Umbilical cord (tissue), 2 donors: ENCODE data around the gene USP14. TPM values are rescaled to one million over a fixed set of nuclear protein-coding genes. Genes with fewer than 3 reads are reported as not detected.

Experiments used
- DNase-seq: peaks from one replicate; pipeline ENCODE4 v3.0.0-alpha.2; 2015; ENCODE audit warnings: low spot score
- total RNA-seq: library from RNA; depleted of rRNA; stranded (reverse); fragments of >200 nt; gene quantifications from one replicate; pipeline ENCODE4 v1.2.3, GENCODE V29; 2014; ENCODE audit warnings: low replicate concordance; ENCODE audit not compliant: insufficient read depth

The USP14 gene
- total RNA-seq, 1 donor from 2014 or later: 22.6 TPM

GRCh38 chr18:227902-228301 is 69.5 kb downstream of the USP14 start:
- no peak for DNase-seq

DNA sequence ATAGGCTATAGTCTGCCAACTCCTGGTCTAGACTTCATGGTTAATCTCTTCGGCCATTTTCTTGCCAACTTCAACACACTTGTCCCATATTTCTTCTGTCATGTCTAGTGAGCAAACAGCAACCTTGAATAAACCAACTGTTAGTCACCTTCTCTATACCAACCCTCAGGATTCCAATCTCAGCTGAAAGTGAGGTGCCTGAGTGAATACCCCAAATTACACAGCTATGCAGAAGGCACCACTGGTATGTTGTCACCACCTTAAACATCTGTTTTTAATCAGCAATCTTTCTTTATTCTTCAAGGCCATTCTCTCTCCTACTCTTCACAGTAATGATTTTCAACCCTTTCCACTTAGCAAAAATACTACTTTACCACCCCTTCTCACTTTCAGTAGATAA is 70.2 kb downstream of the USP14 start:
- DNase-seq: no peak

DNA sequence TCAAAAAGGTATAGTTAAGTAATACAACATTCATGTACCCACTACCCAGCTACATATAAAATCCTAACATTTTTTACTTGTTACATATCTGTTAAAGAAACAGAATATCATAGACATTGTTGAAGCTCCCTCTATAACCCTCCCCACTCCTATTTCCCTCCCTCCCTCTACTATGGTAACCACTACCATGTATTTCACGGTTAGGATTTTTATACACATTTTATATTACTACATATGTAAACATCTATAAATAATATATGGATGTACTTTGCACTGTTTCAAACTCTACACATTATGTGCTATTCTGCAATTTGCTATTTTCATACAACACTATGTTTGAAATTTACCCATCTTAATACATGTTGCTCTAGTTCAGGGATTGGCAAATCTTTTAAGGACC is 73.2 kb downstream of the USP14 start:
- no peak for DNase-seq

GRCh38 chr18:240175-240574 is 81.8 kb downstream of the USP14 start:
- DNase-seq: no peak

DNA sequence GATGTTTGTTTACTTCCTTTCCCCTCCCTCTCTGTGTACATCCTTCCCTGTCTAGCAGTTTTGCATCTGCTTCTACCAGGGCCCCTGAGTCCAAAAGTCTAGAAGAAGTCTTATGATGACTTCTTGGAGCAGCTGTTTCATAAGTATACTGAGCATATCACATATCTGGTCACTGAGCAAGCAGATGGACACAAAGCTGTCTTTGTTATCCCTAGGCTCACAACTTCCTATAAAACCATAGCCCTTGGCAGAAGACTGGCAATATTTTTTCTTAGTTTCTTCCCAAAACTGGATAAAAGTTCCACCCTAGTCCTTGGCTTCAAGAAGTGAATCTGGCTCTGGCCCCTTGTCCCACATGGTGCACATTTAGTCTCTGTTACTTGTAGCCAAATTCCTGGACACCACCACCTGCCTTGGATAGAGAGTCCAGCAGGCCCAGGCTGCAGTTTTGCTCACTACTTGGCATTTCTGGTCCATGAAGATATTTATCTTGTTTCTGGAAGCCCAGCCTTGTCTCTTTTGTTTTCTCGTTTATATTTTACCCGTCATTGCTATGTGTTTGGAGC is 87.0 kb downstream of the USP14 start:
- DNase-seq: no peak

DNA sequence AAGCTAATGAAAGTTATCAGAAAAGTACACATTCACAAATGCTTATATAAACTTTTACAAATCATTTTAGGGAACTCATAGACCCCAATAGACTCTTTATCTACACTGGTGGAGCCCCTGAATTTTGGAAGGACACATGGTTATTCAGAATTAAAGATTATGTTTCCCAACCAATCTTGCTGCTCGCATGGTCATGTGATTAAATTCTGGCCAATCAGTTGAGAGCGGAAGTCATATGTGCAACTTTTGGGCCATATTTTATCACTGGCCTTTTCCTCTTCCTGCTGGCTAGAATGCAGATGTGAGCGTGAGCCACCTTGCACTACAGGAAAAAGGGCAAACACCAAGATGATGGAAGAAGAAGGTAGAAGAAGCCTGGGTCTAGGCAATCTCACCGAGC is 89.7 kb downstream of the USP14 start:
- DNase-seq: no peak

DNA sequence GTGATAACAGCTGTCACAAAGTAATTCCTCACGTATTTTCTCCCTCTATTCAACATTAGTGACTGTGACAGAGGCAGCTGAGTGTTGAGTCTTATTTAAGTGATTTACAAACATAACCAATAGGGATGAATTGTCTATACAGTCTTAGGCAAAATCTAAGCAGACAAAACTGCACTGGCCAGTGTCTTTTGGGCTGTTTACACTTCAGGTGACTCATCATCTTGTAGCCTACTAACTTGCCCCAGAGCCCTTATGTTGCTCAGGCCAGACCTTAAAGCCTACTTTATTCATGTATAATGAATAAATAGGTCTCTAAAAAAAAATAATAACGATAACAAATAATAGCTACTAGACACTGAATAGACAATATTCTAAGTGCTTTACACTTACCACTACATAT is 92.3 kb downstream of the USP14 start:
- DNase-seq: no peak

- no peak for DNase-seq
Observed at GRCh38 chr18:251572-251971, 93.2 kb downstream of the USP14 start.

DNA sequence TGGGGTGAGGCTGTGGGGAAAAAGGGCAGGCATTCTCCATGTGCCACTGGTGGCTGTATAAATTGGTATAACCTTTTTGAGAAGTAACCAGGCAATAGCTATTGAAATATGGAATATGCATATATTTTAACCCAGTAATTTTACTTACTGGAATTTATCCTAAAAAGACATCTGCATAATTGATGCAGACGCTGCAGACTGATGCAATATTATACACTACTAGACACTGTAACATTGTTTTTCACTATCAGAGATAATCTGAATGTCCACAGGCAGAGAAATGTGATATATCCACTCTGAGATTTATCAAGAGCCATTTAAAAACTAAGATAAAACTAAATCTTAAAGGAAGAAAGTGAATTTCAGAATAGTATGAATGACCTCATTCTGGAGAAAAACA is 94.8 kb downstream of the USP14 start:
- no peak for DNase-seq

DNA sequence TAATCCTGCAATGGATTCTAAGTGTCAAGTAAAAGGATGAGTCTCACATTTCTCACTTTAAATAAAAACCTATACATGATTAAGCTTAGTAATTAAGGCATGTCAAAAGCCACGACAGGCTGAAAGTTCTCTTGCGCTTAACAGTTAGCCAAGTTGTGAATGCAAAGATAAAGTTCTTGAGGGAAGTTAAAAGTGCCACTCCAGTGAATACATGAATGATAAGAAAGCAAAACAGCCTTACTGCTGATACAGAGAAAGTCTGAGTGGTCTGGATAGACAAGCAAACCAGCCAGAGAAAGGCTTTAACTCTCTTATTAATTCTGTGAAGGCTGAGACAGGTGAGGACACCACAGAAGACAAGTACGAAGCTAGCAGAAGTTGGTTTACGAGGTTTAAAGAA is 96.8 kb downstream of the USP14 start:
- DNase-seq: no peak

- no peak for DNase-seq
Observed at GRCh38 chr18:260547-260946, 102.2 kb downstream of the USP14 start.

DNA sequence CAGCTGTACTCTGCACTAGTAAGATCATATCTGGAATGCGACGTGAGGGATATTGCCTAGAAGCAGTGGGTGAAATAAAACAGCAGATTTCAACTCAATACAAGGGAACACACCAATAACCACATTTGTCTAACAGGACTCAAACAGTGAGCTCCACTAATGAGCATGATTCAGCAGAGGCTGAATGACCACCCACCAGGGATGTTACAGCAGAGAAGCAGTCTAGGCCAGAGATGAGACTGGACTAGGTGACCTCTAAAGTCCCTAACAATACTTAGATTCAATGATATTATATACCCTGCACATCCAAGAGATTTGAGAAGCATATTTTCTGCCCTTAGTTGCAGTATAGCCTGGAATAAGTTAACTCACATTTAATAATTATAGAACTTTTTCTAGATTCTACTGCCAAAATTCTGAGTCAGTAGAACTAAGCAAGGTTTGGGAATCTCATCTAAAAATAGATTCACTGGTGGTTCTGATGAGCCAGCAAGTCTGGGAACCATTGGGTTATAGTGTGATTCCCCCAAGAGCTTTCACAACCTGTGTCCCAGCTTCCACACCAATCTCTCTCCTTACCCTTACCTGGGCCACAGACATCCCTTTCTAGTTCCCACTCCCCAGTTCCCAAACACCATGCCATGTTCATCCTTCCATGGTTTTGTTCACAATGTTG is 103.2 kb downstream of the USP14 start:
- no peak for DNase-seq

Other genes with a start within 250 kb of the USP14 start
- not detected for gene TUBB8B, start 108.9 kb upstream of the USP14 start, total RNA-seq
- gene THOC1, start 109.5 kb downstream of the USP14 start, total RNA-seq: 108 TPM